T-helper 1 cell treated with Interleukin-12 subunit alpha and Interleukin-12 subunit beta and Interleukin-4 antibody, amounts not matched to agents 30 μg/mL and 1 μg/mL, for 36 hours (primary cell): ENCODE results near the gene OR52K1.
"Not testable (repeated sequence)": the region's sequence is repeated elsewhere in the genome, so short reads cannot be mapped to it uniquely, and the experiment has no call there.

ENCODE experiments used
- H3K27ac Mint-ChIP-seq: one replicate; pipeline ENCODE4 v1.8.0; 2021; ENCODE audit warnings: mild to moderate bottlenecking, mixed read lengths
- H3K27me3 Mint-ChIP-seq: one replicate; pipeline ENCODE4 v1.8.0; 2021; ENCODE audit warnings: low read depth, mixed read lengths
- H3K36me3 Mint-ChIP-seq: one replicate; pipeline ENCODE4 v1.8.0; 2021; ENCODE audit warnings: low read depth, mixed read lengths
- H3K4me1 Mint-ChIP-seq: one replicate; pipeline ENCODE4 v1.8.0; 2021; ENCODE audit warnings: low read depth, mixed read lengths
- H3K4me3 Mint-ChIP-seq: one replicate; pipeline ENCODE4 v1.8.0; 2021; ENCODE audit warnings: mild to moderate bottlenecking, moderate library complexity, mixed read lengths
- H3K9me3 Mint-ChIP-seq: one replicate; pipeline ENCODE4 v1.8.0; 2021; ENCODE audit warnings: mixed read lengths

The OR52K1 gene

GRCh38 chr11:4511282-4512245, 29.1 kb downstream of the OR52K1 start:
- Mint-ChIP-seq H3K27me3 (peaks cover 11% of the 10 kb centered on the region), H3K9me3 (no peaks in the 10 kb centered on the region), H3K4me3 (no peak overlapping the region), H3K27ac (no peak overlapping the region), H3K36me3 (no peaks in the 10 kb centered on the region), H3K4me1 (no peaks in the 10 kb centered on the region)

DNA sequence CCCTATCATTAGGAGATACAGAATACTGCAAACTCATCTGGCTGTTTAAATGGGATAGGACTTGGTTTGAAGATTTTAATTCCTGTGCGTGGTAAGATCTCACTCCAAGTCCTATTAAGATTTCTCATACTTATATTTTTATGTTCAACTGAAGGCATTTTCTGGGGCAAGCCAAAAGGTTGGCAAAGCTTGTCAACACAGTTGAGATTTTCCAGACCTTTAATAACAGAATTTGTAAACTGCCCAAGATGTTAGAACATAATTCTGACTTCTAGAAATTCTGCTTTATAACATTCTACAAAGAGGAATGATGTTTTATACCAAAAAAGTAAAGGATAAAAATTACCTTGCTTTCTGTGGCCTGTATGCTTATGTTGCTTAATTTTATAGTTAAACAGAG, 31.8 kb downstream of the OR52K1 start:
- Mint-ChIP-seq H3K27me3 (peaks cover 8% of the 10 kb centered on the region), H3K4me1 (no peaks in the 10 kb centered on the region), H3K4me3 (no peak overlapping the region), H3K36me3 (no peaks in the 10 kb centered on the region), H3K27ac (no peak overlapping the region), H3K9me3 (no peaks in the 10 kb centered on the region)

DNA sequence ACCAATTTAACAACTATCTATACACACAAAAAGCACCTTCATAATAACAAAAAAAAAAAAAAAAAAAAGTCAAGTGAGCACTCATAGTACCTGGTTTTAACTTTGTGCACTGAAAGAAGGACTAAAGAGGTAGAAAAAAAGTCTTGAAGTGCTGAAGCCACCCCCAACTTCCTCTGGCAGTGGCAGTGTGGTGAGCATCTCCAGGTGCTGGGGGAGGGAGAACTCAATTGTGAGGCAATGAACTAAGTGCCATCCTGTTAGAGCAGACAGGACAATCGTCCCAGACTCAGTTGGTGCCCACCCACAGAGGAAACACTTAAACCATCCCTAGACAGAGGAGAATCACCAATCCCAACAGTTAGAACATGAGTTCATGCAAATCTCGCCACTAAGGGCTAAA, 39.9 kb downstream of the OR52K1 start:
- Mint-ChIP-seq H3K36me3 (no peaks in the 10 kb centered on the region), H3K27me3 (peaks cover 9% of the 10 kb centered on the region), H3K9me3 (no peaks in the 10 kb centered on the region), H3K27ac (no peak overlapping the region), H3K4me1 (no peaks in the 10 kb centered on the region), H3K4me3 (no peak overlapping the region)

GRCh38 chr11:4522752-4523151, 40.3 kb downstream of the OR52K1 start:
- Mint-ChIP-seq H3K4me3 (no peak overlapping the region), H3K9me3 (no peaks in the 10 kb centered on the region), H3K4me1 (no peaks in the 10 kb centered on the region), H3K27ac (no peak overlapping the region), H3K27me3 (peaks cover 9% of the 10 kb centered on the region), H3K36me3 (no peaks in the 10 kb centered on the region)

- Mint-ChIP-seq H3K36me3 (no peaks in the 10 kb centered on the region), H3K9me3 (no peaks in the 10 kb centered on the region), H3K27me3 (peaks cover 12% of the 10 kb centered on the region), H3K4me1 (no peaks in the 10 kb centered on the region), H3K27ac (no peak overlapping the region), H3K4me3 (no peak overlapping the region)
Observed at GRCh38 chr11:4523666-4524065, 41.2 kb downstream of the OR52K1 start.

DNA sequence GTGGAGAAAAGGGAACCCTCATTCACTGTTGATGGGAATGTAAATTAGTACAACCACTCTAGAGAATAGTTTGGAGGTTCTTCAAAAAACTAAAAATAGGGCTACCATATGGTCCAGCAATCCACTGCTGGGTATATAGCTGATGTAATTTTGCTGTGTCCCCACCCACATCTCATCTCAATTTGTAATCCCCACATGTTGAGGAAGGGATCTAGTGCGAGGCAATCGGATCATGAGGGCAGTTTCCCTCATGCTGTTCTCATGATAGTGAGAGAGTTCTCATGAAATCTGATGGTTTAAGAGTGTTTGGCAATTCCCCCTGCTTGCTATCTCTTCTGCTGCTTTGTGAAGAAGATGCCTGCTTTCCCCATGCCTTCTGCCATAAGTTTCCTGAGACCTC, 45.5 kb downstream of the OR52K1 start:
- Mint-ChIP-seq H3K4me3 (no peak overlapping the region), H3K36me3 (no peaks in the 10 kb centered on the region), H3K27me3 (peaks cover 21% of the 10 kb centered on the region), H3K9me3 (no peaks in the 10 kb centered on the region), H3K4me1 (no peaks in the 10 kb centered on the region), H3K27ac (no peak overlapping the region)

- H3K9me3 Mint-ChIP-seq, H3K27ac Mint-ChIP-seq, H3K36me3 Mint-ChIP-seq, H3K4me3 Mint-ChIP-seq, H3K4me1 Mint-ChIP-seq: not testable (repeated sequence)
- H3K27me3 Mint-ChIP-seq: peaks cover 12% of the 10 kb centered on the region
Observed at GRCh38 chr11:4531686-4532085, 49.2 kb downstream of the OR52K1 start.

GRCh38 chr11:4539603-4540219, 57.3 kb downstream of the OR52K1 start:
- Mint-ChIP-seq H3K9me3 (no peaks in the 10 kb centered on the region), H3K36me3 (no peaks in the 10 kb centered on the region), H3K4me3 (no peak overlapping the region), H3K27me3 (peaks cover 4% of the 10 kb centered on the region), H3K27ac (no peak overlapping the region), H3K4me1 (no peaks in the 10 kb centered on the region)

GRCh38 chr11:4541071-4541470, 58.6 kb downstream of the OR52K1 start:
- Mint-ChIP-seq H3K4me1 (no peaks in the 10 kb centered on the region), H3K9me3 (no peaks in the 10 kb centered on the region), H3K4me3 (no peak overlapping the region), H3K27me3 (peaks cover 4% of the 10 kb centered on the region), H3K36me3 (no peaks in the 10 kb centered on the region), H3K27ac (no peak overlapping the region)
